HG03045 (cell line): ENCODE measurements around the gene MAPKAP1.

Source experiments
- ATAC-seq: cut with Tn5 transposase; IDR thresholded peaks from one replicate; pipeline ENCODE4 v1.9.1; 2021; ENCODE audit warnings: mild to moderate bottlenecking, moderate library complexity; ENCODE audit not compliant: unreplicated experiment

Gene MAPKAP1

GRCh38 chr9:125422853-125423252 lies 284.2 kb downstream of the MAPKAP1 start:
- no peak for ATAC-seq

- no peak for ATAC-seq
Observed at GRCh38 chr9:125421591-125422181, 285.3 kb downstream of the MAPKAP1 start.

GRCh38 chr9:125421166-125421565 lies 285.8 kb downstream of the MAPKAP1 start:
- ATAC-seq, result no peak

GRCh38 chr9:125418404-125418803 lies 288.6 kb downstream of the MAPKAP1 start:
- ATAC-seq, result no peak

GRCh38 chr9:125416517-125416916 lies 290.5 kb downstream of the MAPKAP1 start:
- ATAC-seq, result no peak

- ATAC-seq, result no peak
Observed at GRCh38 chr9:125415583-125416460, 291.2 kb downstream of the MAPKAP1 start.

GRCh38 chr9:125413579-125413978 lies 293.4 kb downstream of the MAPKAP1 start:
- no peak for ATAC-seq

GRCh38 chr9:125412166-125412565 lies 294.8 kb downstream of the MAPKAP1 start:
- ATAC-seq, result no peak

- no peak for ATAC-seq
Observed at GRCh38 chr9:125411171-125411756, 295.7 kb downstream of the MAPKAP1 start.

- no peak for ATAC-seq
Observed at GRCh38 chr9:125410522-125410894, 296.5 kb downstream of the MAPKAP1 start.

GRCh38 chr9:125409637-125410521 lies 297.1 kb downstream of the MAPKAP1 start:
- no peak for ATAC-seq

GRCh38 chr9:125409217-125409636 lies 297.8 kb downstream of the MAPKAP1 start:
- no peak for ATAC-seq

- ATAC-seq, result peak; percentile 49
Observed at GRCh38 chr9:125407974-125408900, 298.8 kb downstream of the MAPKAP1 start.

GRCh38 chr9:125407432-125407973 lies 299.5 kb downstream of the MAPKAP1 start:
- no peak for ATAC-seq

GRCh38 chr9:125406810-125407087 lies 300.3 kb downstream of the MAPKAP1 start:
- ATAC-seq, result no peak

- no peak for ATAC-seq
Observed at GRCh38 chr9:125405938-125406809, 300.8 kb downstream of the MAPKAP1 start.

- no peak for ATAC-seq
Observed at GRCh38 chr9:125404733-125405132, 302.3 kb downstream of the MAPKAP1 start.

GRCh38 chr9:125400725-125401716 lies 306.0 kb downstream of the MAPKAP1 start:
- ATAC-seq, result no peak
